Gastroesophageal sphincter (tissue), 4 donors: ENCODE data around the gene KCNC4. TPM values are rescaled to one million over a fixed set of nuclear protein-coding genes. Genes with fewer than 3 reads are reported as not detected.

Experiments
- ATAC-seq: fragments of 150-250 bp; one replicate; pipeline ENCODE4 v1.9.1; 2016; ENCODE audit warnings: mild to moderate bottlenecking, moderate library complexity
- H3K27ac ChIP-seq, 4 donors: fragments of 200-600 bp; sonication (generic) in 3 of 4; 1 replicate in 3 of 4; 2 replicates in 1 of 4; pipeline ENCODE4 v1.5.1; 2016 to 2019
- H3K27me3 ChIP-seq: fragments of 200-600 bp; sonication (generic); one replicate; pipeline ENCODE4 v1.5.1; 2019
- H3K36me3 ChIP-seq, 2 donors: fragments of 200-600 bp; sonication (generic); one replicate each; pipeline ENCODE4 v1.5.1; 2019; ENCODE audit warnings: control low read depth in 1 of 2
- H3K4me1 ChIP-seq, 3 donors: fragments of 200-600 bp; sonication (generic); 1 replicate in 2 of 3; 2 replicates in 1 of 3; pipeline ENCODE4 v1.5.1; 2016 to 2019; ENCODE audit warnings: control low read depth in 2 of 3
- H3K4me3 ChIP-seq, 2 donors: fragments of 200-600 bp; sonication (generic); one replicate each; pipeline ENCODE4 v1.5.1; 2019; ENCODE audit warnings: mild to moderate bottlenecking in 1 of 2, moderate library complexity in 1 of 2
- H3K9me3 ChIP-seq, 3 donors: fragments of 200-600 bp; sonication (generic); one replicate each; pipeline ENCODE4 v1.5.1; 2017 to 2019; ENCODE audit warnings: control low read depth in 2 of 3
- EP300 ChIP-seq: sonication (generic); formaldehyde crosslinking; IDR thresholded peaks from one replicate; pipeline ENCODE4 v1.6.1; 2017; ENCODE audit warnings: antibody characterized with exemption, mild to moderate bottlenecking
- POLR2A ChIP-seq, 2 donors: fragments of 450-650 bp; IDR thresholded peaks; one replicate each; pipeline ENCODE4 v1.6.1; 2017; ENCODE audit warnings: antibody characterized with exemption in 2 of 2, mild to moderate bottlenecking in 2 of 2, moderate library complexity in 1 of 2
- POLR2AphosphoS5 ChIP-seq: sonication (generic); formaldehyde crosslinking; IDR thresholded peaks from one replicate; pipeline ENCODE4 v1.6.1; 2017; ENCODE audit warnings: antibody characterized with exemption
- WGBS, 2 donors: methylation state at CpG; one replicate each; pipeline ENCODE4 v1.1.5; 2018; ENCODE audit warnings: low coverage in 1 of 2; 5-methylcytosine and 5-hydroxymethylcytosine counted together
- total RNA-seq, 4 donors: library from RNA; depleted of rRNA; stranded (reverse); fragments of >200 nt; gene quantifications; one replicate each; pipeline ENCODE4 v1.1.0, GENCODE V29; 2016
- TF ChIP-seq, protein P1 (sequence below), 4 experiments: fragments of 200-600 bp in 2 of 4; fragments of 450-650 bp in 2 of 4; sonication (generic) in 1 of 4; IDR thresholded peaks; one replicate each; pipeline ENCODE4 v1.5.1; 2017 to 2019; ENCODE audit warnings: antibody characterized with exemption in 4 of 4, mild to moderate bottlenecking in 2 of 4, moderate library complexity in 2 of 4

KCNC4 gene
- total RNA-seq, 4 donors from 2014 or later = 9.0 to 16.0 (median 13.4) TPM

DNA sequence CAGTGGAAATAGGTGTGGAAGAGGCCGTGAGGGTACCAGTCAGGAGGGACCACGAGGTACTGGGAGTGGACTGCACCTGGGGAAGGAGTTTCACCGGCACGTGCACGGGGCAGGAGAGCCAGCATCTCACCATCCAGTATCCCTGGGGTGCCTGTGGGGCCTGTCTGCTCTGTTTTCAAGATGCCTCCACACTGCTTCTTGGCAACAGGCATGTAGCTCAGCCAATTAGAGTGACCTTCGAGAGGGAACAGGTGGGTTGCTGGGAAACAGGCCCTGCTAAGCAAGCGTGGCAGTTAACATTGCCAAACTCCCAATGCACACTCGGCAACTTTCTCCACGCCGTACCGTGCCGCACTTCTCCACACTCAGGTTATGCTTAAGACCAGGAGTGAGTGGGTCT is 17.7 kb downstream of the KCNC4 start:
- H3K27me3 ChIP-seq = no peaks in the 10 kb centered on the region
- peaks cover 0 to 9% (median 0%) of the 10 kb centered on the region in 3 donors for H3K9me3 ChIP-seq
- ATAC-seq = no peak
- no CpG with 5 or more reads among the region's 12 CpGs for WGBS, 2 donors
- no peak overlapping the region for H3K4me3 ChIP-seq
- TF ChIP-seq EP300 (no peak), POLR2AphosphoS5 (no peak), POLR2A (IDR thresholded peaks at IDR 0.05) (no peak)
- TF ChIP-seq, protein P1, sequence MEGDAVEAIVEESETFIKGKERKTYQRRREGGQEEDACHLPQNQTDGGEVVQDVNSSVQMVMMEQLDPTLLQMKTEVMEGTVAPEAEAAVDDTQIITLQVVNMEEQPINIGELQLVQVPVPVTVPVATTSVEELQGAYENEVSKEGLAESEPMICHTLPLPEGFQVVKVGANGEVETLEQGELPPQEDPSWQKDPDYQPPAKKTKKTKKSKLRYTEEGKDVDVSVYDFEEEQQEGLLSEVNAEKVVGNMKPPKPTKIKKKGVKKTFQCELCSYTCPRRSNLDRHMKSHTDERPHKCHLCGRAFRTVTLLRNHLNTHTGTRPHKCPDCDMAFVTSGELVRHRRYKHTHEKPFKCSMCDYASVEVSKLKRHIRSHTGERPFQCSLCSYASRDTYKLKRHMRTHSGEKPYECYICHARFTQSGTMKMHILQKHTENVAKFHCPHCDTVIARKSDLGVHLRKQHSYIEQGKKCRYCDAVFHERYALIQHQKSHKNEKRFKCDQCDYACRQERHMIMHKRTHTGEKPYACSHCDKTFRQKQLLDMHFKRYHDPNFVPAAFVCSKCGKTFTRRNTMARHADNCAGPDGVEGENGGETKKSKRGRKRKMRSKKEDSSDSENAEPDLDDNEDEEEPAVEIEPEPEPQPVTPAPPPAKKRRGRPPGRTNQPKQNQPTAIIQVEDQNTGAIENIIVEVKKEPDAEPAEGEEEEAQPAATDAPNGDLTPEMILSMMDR (IDR thresholded peaks at IDR 0.05) = no peak
- peaks cover 0 to 99% of the 10 kb centered on the region in 2 donors for H3K36me3 ChIP-seq
- no peak overlapping the region for H3K27ac ChIP-seq
- no peaks in the 10 kb centered on the region for H3K4me1 ChIP-seq

GRCh38 chr1:110228381-110228780 is 18.3 kb downstream of the KCNC4 start:
- Histone ChIP-seq H3K27me3 (no peaks in the 10 kb centered on the region), H3K36me3 (peaks cover 0 to 99% of the 10 kb centered on the region in 2 donors), H3K4me1 (no peaks in the 10 kb centered on the region), H3K4me3 (no peak overlapping the region), H3K27ac (no peak overlapping the region), H3K9me3 (peaks cover 0 to 15% (median 0%) of the 10 kb centered on the region in 3 donors)
- 67 to 68% methylated on average over 3 to 4 of the region's 12 CpGs for WGBS, 2 donors
- TF ChIP-seq POLR2AphosphoS5 (no peak), POLR2A (IDR thresholded peaks at IDR 0.05) (no peak), EP300 (no peak)
- TF ChIP-seq, protein P1 (IDR thresholded peaks at IDR 0.05) = no peak
- ATAC-seq = no peak

DNA sequence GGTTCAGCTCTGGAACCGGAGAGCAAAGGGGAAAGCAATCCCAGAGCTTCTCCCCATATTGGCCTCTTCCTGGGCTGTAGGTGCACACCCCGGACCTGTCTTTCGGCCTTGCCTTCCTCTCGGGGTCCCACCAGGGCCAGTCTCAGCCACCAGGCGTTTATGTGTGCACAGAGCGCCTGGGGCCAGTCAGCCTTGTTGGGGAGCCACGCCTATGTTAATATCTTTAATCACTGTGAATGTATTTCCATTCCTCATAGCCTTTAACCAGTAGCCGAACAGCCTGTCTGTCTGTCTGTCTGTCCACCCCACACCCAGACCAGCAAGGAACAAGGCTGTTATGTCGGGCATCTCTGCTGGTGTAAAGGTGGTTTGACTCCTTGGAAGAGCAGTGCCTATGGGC is 18.8 kb downstream of the KCNC4 start:
- no peak for TF ChIP-seq POLR2A (IDR thresholded peaks at IDR 0.05)
- TF ChIP-seq POLR2AphosphoS5 = no peak
- no peak for TF ChIP-seq EP300
- TF ChIP-seq, protein P1 (IDR thresholded peaks at IDR 0.05) = no peak
- 80% methylated on average over 1 of the region's 9 CpGs; no CpG with 5 or more reads in 1 of the 2 donors for WGBS, 2 donors
- H3K36me3 ChIP-seq = peaks cover 0 to 99% of the 10 kb centered on the region in 2 donors
- ATAC-seq = no peak
- H3K27me3 ChIP-seq = no peaks in the 10 kb centered on the region
- H3K9me3 ChIP-seq = peaks cover 0 to 15% (median 0%) of the 10 kb centered on the region in 3 donors
- H3K27ac ChIP-seq = no peak overlapping the region
- no peaks in the 10 kb centered on the region for H3K4me1 ChIP-seq
- H3K4me3 ChIP-seq = no peak overlapping the region

GRCh38 chr1:110229348-110230001 is 19.4 kb downstream of the KCNC4 start:
- Histone ChIP-seq H3K4me3 (no peak overlapping the region), H3K36me3 (peaks cover 0 to 99% of the 10 kb centered on the region in 2 donors), H3K4me1 (no peaks in the 10 kb centered on the region), H3K27ac (no peak overlapping the region), H3K9me3 (peaks cover 0 to 15% (median 0%) of the 10 kb centered on the region in 3 donors), H3K27me3 (no peaks in the 10 kb centered on the region)
- no peak for ATAC-seq
- WGBS, 2 donors = 81% methylated on average over 10 of the region's 21 CpGs; no CpG with 5 or more reads in 1 of the 2 donors
- no peak for TF ChIP-seq POLR2AphosphoS5
- TF ChIP-seq EP300 = no peak
- TF ChIP-seq POLR2A (IDR thresholded peaks at IDR 0.05) = no peak

GRCh38 chr1:110230381-110231199 is 20.5 kb downstream of the KCNC4 start:
- 85 to 100% methylated on average over 1 to 6 of the region's 11 CpGs for WGBS, 2 donors

More at GRCh38 chr1:110230381-110231199, 20.5 kb downstream of the KCNC4 start:
- no peak for ATAC-seq
- Histone ChIP-seq H3K4me1 (no peaks in the 10 kb centered on the region), H3K4me3 (no peak overlapping the region), H3K36me3 (peaks cover 0 to 100% of the 10 kb centered on the region in 2 donors), H3K27me3 (no peaks in the 10 kb centered on the region), H3K27ac (no peak overlapping the region), H3K9me3 (peaks cover 0 to 15% (median 0%) of the 10 kb centered on the region in 3 donors)
- TF ChIP-seq, protein P1 (IDR thresholded peaks at IDR 0.05) = no peak
- TF ChIP-seq POLR2A (IDR thresholded peaks at IDR 0.05) (no peak), POLR2AphosphoS5 (no peak), EP300 (no peak)
